Measurements from ENCODE around the gene ALG12.

DNA sequence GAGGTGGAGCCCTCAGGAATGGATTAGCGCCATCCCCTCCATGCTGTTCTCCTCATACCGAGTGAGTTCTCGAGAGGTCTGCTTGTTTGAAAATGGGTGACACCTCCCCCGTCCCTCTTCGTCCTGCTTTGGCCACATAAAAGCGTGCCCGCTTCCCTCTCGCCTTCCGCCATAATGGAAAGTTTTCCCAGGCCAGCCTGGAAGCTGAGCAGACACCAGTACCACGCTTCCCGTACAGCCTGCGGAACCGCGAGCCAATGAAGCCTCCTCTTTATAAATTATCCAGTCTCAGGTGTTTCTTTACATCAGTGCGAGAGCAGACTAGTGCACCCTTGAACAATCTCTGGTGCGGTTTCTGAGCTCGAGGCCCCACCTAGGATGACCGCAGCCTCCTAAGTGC, 12.8 kb downstream of the ALG12 start:
- TF ChIP-seq, protein P1, sequence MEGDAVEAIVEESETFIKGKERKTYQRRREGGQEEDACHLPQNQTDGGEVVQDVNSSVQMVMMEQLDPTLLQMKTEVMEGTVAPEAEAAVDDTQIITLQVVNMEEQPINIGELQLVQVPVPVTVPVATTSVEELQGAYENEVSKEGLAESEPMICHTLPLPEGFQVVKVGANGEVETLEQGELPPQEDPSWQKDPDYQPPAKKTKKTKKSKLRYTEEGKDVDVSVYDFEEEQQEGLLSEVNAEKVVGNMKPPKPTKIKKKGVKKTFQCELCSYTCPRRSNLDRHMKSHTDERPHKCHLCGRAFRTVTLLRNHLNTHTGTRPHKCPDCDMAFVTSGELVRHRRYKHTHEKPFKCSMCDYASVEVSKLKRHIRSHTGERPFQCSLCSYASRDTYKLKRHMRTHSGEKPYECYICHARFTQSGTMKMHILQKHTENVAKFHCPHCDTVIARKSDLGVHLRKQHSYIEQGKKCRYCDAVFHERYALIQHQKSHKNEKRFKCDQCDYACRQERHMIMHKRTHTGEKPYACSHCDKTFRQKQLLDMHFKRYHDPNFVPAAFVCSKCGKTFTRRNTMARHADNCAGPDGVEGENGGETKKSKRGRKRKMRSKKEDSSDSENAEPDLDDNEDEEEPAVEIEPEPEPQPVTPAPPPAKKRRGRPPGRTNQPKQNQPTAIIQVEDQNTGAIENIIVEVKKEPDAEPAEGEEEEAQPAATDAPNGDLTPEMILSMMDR (conservative IDR thresholded peaks at IDR 0.05; ENCODE audit: low read depth, low read length), result no peak
- no peak for TF ChIP-seq EZH2 (IDR thresholded peaks at IDR 0.05; ENCODE audit: borderline replicate concordance, low read depth, low read length, poor library complexity, severe bottlenecking)
